ENCODE data around the gene NUP160. TPM values are rescaled to one million over a fixed set of nuclear protein-coding genes. Genes with fewer than 3 reads are reported as not detected.

Gene NUP160
- total and polyA plus RNA-seq, 2 of the 8 experiments (the other 6 are each of a cell fraction or from before 2014, with no cell fraction given) = 44.6 to 100 TPM

DNA sequence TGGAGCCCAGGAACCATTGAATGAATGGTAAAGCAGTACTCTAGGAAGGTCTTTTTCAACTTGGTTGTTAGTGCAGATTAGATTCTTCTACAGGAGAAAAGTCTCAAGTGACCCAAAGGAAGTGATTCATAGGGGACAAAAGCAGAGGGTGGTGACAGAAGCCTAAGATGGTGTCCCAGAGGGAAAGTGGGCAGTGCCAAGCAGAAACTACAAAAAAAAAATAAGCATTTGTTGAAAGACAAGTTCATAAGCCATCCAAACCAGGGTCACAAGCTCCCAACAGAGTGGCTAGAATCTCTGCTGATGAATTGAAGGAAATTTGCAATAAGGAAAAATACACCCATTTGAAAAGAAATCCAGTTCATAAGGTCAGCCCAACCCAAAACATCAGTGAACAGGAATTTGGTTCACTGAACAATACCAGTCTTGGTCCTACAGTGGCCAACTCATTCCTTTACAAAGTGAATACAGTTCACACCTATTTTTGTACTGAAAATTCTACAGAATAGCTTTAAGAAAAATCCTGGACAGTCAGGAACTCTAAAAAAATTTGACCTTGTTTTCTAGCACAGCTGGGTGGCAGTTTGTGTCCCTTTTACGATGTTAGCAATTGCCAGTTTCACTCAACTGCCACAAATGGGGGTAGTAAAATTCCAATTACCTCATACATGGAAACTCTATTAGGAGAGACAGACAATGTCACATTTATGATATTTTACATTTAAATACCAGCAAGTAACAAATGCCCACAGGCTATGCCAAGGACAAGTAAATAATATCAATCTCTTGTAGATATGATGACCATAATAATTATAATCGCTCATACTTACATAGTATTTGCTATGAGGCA is 21.6 kb upstream of the NUP160 start:
- Histone ChIP-seq H4K91ac (replicated peaks; ENCODE audit: insufficient read length, low read length) (no peak overlapping the region), H2BK20ac (ENCODE audit: low read length) (no peak overlapping the region), H3K27me3 (replicated peaks in 1 of 4; ENCODE audit: control insufficient read depth in 3 of 4, extremely low read depth in 1 of 4, insufficient read depth in 3 of 4, low read length in 3 of 4) (no peaks in the 10 kb centered on the region; a peak in 1 of 7 replicates), H3K9ac (replicated peaks in 1 of 4; ENCODE audit: extremely low read depth in 1 of 4, low read depth in 3 of 4, low read length in 3 of 4) (no peak overlapping the region), H3K9me3 (ENCODE audit: insufficient read depth in 2 of 2, low read depth in 1 of 2, low read length in 1 of 2) (peaks cover 2% of the 10 kb centered on the region in 2 experiments; a peak in 2 of 4 replicates), H3K27ac (ENCODE audit: low read depth, low read length) (no peak overlapping the region), H3K18ac (ENCODE audit: extremely low read depth, low read length) (no peak overlapping the region), H3K56ac (replicated peaks; ENCODE audit: insufficient read length, low read depth, low read length) (no peak overlapping the region), H2AFZ (ENCODE audit: low read length) (no peak overlapping the region), H4K20me1 (replicated peaks in 1 of 2; ENCODE audit: control insufficient read depth in 1 of 2, insufficient read depth in 2 of 2, low read length in 2 of 2) (no peaks in the 10 kb centered on the region), H3K36me3 (ENCODE audit: control insufficient read depth in 2 of 4, insufficient read depth in 4 of 4, low read length in 3 of 4) (no peaks in the 10 kb centered on the region), H3K23me2 (ENCODE audit: low read depth, low read length) (0 out of 2 replicates have a peak, but pooled peaks cover 1% of the 10 kb centered on the region), H3K14ac (ENCODE audit: insufficient read length) (no peak overlapping the region), H3K79me2 (ENCODE audit: control insufficient read depth in 1 of 2, insufficient read depth in 2 of 2, low read length in 2 of 2) (no peaks in the 10 kb centered on the region), H2BK120ac (replicated peaks; ENCODE audit: low read depth, low read length) (no peak overlapping the region), H3K4ac (replicated peaks; ENCODE audit: insufficient read length, low read depth, low read length) (no peak overlapping the region), H2BK12ac (ENCODE audit: low read depth, low read length) (no peak overlapping the region), H3K79me1 (ENCODE audit: low read depth, low read length) (no peaks in the 10 kb centered on the region), H2AK5ac (ENCODE audit: low read depth, low read length) (no peak overlapping the region), H3K4me3 (ENCODE audit: extremely low read depth in 1 of 4, insufficient read depth in 2 of 4, low read depth in 3 of 4, low read length in 4 of 4) (no peak overlapping the region), H4K8ac (ENCODE audit: extremely low read depth, insufficient read depth, low read length) (no peak overlapping the region), H3K23ac (ENCODE audit: insufficient read length) (no peak overlapping the region), H3K4me2 (ENCODE audit: insufficient read depth in 1 of 2, low read depth in 2 of 2, low read length in 2 of 2) (no peak overlapping the region), H3K4me1 (replicated peaks in 1 of 4; ENCODE audit: control insufficient read depth in 3 of 4, insufficient read depth in 4 of 4, low read length in 3 of 4) (no peaks in the 10 kb centered on the region), H2BK5ac (ENCODE audit: low read depth, low read length) (no peak overlapping the region), H4K5ac (ENCODE audit: insufficient read length, low read depth, low read length) (no peak overlapping the region), H2BK15ac (ENCODE audit: low read length) (no peak overlapping the region)
- DNase-seq (ENCODE audit: low read depth in 1 of 2, low spot score in 2 of 2) (no peak), FAIRE-seq (no peak)
- CTCF ChIA-PET (ENCODE audit: partially characterized antibody) = interaction anchor here (1.5 kb wide), 1 partner anchor 17 kb away, joined by 6 read pairs; no protein-coding TSS in a partner anchor
- POLR2A ChIA-PET (ENCODE audit: partially characterized antibody) = no interaction called here
- WGBS, 2 experiments (ENCODE audit: extremely low coverage in 1 of 2, insufficient coverage in 1 of 2, insufficient read length in 1 of 2, insufficient replicate concordance in 2 of 2, low coverage in 1 of 2, low lambda C conversion rate in 2 of 2, missing lambda C conversion rate in 1 of 2) = 85% methylated on average over 2 of the region's 2 CpGs; no CpG with 5 or more reads in 1 of the 2 experiments
- TF ChIP-seq TEAD4 (IDR thresholded peaks at IDR 0.05; ENCODE audit: low read depth, low read length) (no peak), NRF1 (IDR thresholded peaks at IDR 0.05; ENCODE audit: low read depth, low read length) (no peak), JUND (IDR thresholded peaks at IDR 0.05; ENCODE audit: low read length) (no peak), MAFK (IDR thresholded peaks at IDR 0.05; ENCODE audit: low read depth, low read length) (no peak), SIX5 (IDR thresholded peaks at IDR 0.05; ENCODE audit: low read depth, low read length) (no peak), RAD21 (IDR thresholded peaks at IDR 0.05 in 1 of 2, conservative IDR thresholded peaks at IDR 0.05 in 1 of 2; ENCODE audit: low read depth in 2 of 2, low read length in 2 of 2) (no peak), SIRT6 (IDR thresholded peaks at IDR 0.05; ENCODE audit: low read length) (no peak), CBX8 (IDR thresholded peaks at IDR 0.05; ENCODE audit: borderline replicate concordance, low read depth, low read length) (no peak)
